Hematopoietic multipotent progenitor cell treated with erythropoietin and hydrocortisone succinate and interleukin-3 and kit ligand, for 8 days (in vitro differentiated cells): ENCODE results near the gene CEP170.
A peak's percentile ranks its signal among the peaks of the same experiment; 100 is the strongest.
"Not testable (repeated sequence)": the region's sequence is repeated elsewhere in the genome, so short reads cannot be mapped to it uniquely, and the experiment has no call there.

Experiments
- DNase-seq: peaks from one replicate; pipeline ENCODE4 v3.0.0-alpha.2; 2015

The CEP170 gene

GRCh38 chr1:243230914-243231313 is 24.2 kb downstream of the CEP170 start:
- DNase-seq: peak; percentile 34

GRCh38 chr1:243229526-243229925 is 25.6 kb downstream of the CEP170 start:
- DNase-seq: no peak

GRCh38 chr1:243227622-243228021 is 27.5 kb downstream of the CEP170 start:
- DNase-seq: no peak

GRCh38 chr1:243218059-243218458 is 37.0 kb downstream of the CEP170 start:
- no peak for DNase-seq

GRCh38 chr1:243217349-243217748 is 37.7 kb downstream of the CEP170 start:
- DNase-seq: no peak

- DNase-seq: no peak
Measured at GRCh38 chr1:243216741-243217140, 38.3 kb downstream of the CEP170 start.

GRCh38 chr1:243215276-243215875 is 39.7 kb downstream of the CEP170 start:
- DNase-seq: not testable (repeated sequence)

- DNase-seq: no peak
Measured at GRCh38 chr1:243213045-243213787, 41.9 kb downstream of the CEP170 start.

- peak; percentile 84 for DNase-seq
Measured at GRCh38 chr1:243211984-243212383, 43.1 kb downstream of the CEP170 start.

- DNase-seq: not testable (repeated sequence)
Measured at GRCh38 chr1:243205026-243205501, 50.0 kb downstream of the CEP170 start.

GRCh38 chr1:243204336-243204735 is 50.7 kb downstream of the CEP170 start:
- not testable (repeated sequence) for DNase-seq

- DNase-seq: not testable (repeated sequence)
Measured at GRCh38 chr1:243203196-243203595, 51.9 kb downstream of the CEP170 start.

GRCh38 chr1:243201316-243201715 is 53.8 kb downstream of the CEP170 start:
- not testable (repeated sequence) for DNase-seq

- not testable (repeated sequence) for DNase-seq
Measured at GRCh38 chr1:243197524-243197923, 57.6 kb downstream of the CEP170 start.

GRCh38 chr1:243193330-243193729 is 61.8 kb downstream of the CEP170 start:
- not testable (repeated sequence) for DNase-seq

GRCh38 chr1:243186201-243186995 is 68.7 kb downstream of the CEP170 start:
- DNase-seq: not testable (repeated sequence)

GRCh38 chr1:243184787-243185186 is 70.3 kb downstream of the CEP170 start:
- DNase-seq: not testable (repeated sequence)

GRCh38 chr1:243183661-243184060 is 71.4 kb downstream of the CEP170 start:
- not testable (repeated sequence) for DNase-seq

GRCh38 chr1:243183176-243183575 is 71.9 kb downstream of the CEP170 start:
- not testable (repeated sequence) for DNase-seq

- DNase-seq: no peak
Measured at GRCh38 chr1:243179720-243180119, 75.4 kb downstream of the CEP170 start.

- not testable (repeated sequence) for DNase-seq
Measured at GRCh38 chr1:243177792-243178191, 77.3 kb downstream of the CEP170 start.

- DNase-seq: not testable (repeated sequence)
Measured at GRCh38 chr1:243173758-243174369, 81.2 kb downstream of the CEP170 start.

- not testable (repeated sequence) for DNase-seq
Measured at GRCh38 chr1:243164911-243165310, 90.2 kb downstream of the CEP170 start.
